Stomach (tissue), 9 donors: ENCODE data around the gene EFEMP1. TPM values are rescaled to one million over a fixed set of nuclear protein-coding genes. Genes with fewer than 3 reads are reported as not detected.
"Not testable (repeated sequence)": the region's sequence is repeated elsewhere in the genome, so short reads cannot be mapped to it uniquely, and the experiment has no call there.

Experiments
- DNase-seq, 2 donors: peaks; one replicate each; pipeline versions ENCODE4 v3.0.0 to v3.0.0-alpha.2; 2013 to 2019
- H3K27ac ChIP-seq, 5 donors: fragments of 200-600 bp in 4 of 5; sonication (generic) in 4 of 5; one replicate each; pipeline ENCODE4 v1.5.1; 2013 to 2019; ENCODE audit warnings: mild to moderate bottlenecking in 1 of 5, moderate library complexity in 1 of 5
- H3K27me3 ChIP-seq, 3 donors: fragments of 200-600 bp; sonication (generic); one replicate each; pipeline ENCODE4 v1.5.1; 2017 to 2019; ENCODE audit warnings: mixed run types in 1 of 3
- H3K36me3 ChIP-seq, 4 donors: fragments of 200-600 bp; sonication (generic); 1 replicate in 3 of 4; 2 replicates in 1 of 4; pipeline ENCODE4 v1.5.1; 2016 to 2019
- H3K4me1 ChIP-seq, 4 donors: fragments of 200-600 bp; sonication (generic); one replicate each; pipeline ENCODE4 v1.5.1; 2016 to 2019
- H3K4me3 ChIP-seq, 4 donors: fragments of 200-600 bp; sonication (generic) in 3 of 4; one replicate each; pipeline ENCODE4 v1.5.1; 2016 to 2019; ENCODE audit warnings: mild to moderate bottlenecking in 1 of 4
- H3K9me3 ChIP-seq, 4 donors: fragments of 200-600 bp; sonication (generic); one replicate each; pipeline ENCODE4 v1.5.1; 2016 to 2019
- CTCF ChIP-seq, 7 experiments: fragments of 450-650 bp in 4 of 7; fragments of 200-600 bp in 3 of 7; sonication (generic) in 3 of 7; IDR thresholded peaks; one replicate each; pipeline ENCODE4 v1.5.1; 2016 to 2019; ENCODE audit warnings: antibody characterized with exemption in 7 of 7, control low read depth in 2 of 7, mild to moderate bottlenecking in 1 of 7
- EP300 ChIP-seq: sonication (generic); formaldehyde crosslinking; IDR thresholded peaks from one replicate; pipeline ENCODE4 v1.6.1; 2017; ENCODE audit warnings: antibody characterized with exemption
- POLR2A ChIP-seq, 4 donors: fragments of 450-650 bp; IDR thresholded peaks; one replicate each; pipeline ENCODE4 v1.6.1; 2016; ENCODE audit warnings: antibody characterized with exemption in 4 of 4, control low read depth in 2 of 4, mild to moderate bottlenecking in 1 of 4, moderate library complexity in 1 of 4
- POLR2AphosphoS5 ChIP-seq, 3 donors: sonication (generic); formaldehyde crosslinking; IDR thresholded peaks; one replicate each; pipeline ENCODE4 v1.6.1; 2016; ENCODE audit warnings: antibody characterized with exemption in 3 of 3
- WGBS, 5 donors: extraction: QIAGEN DNeasy Blood & Tissue Kit in 3 of 5; methylation state at CpG; one replicate each; pipeline versions ENCODE4 v1.1.5 to v1.1.7; 2013 to 2018; 5-methylcytosine and 5-hydroxymethylcytosine counted together
- intact Hi-C: fragments of 100-400 bp; cut with DNase I; formaldehyde crosslinking; loops from one replicate; pipeline ENCODE4 v1.15.1; 2023; ENCODE audit warnings: low total_unique reads
- polyA plus RNA-seq, 3 donors: library from polyadenylated mRNA; stranded (reverse); fragments of 200-250 nt; gene quantifications; one replicate each; pipeline ENCODE4 v1.2.3, GENCODE V29; 2013
- total RNA-seq, 5 donors: library from RNA; depleted of rRNA; stranded (reverse); fragments of >200 nt; gene quantifications; one replicate each; pipeline versions ENCODE4 v1.1.0 to v1.2.3, GENCODE V29; 2014 to 2016
- donor health status: healthy with polysubstance abuse.
- donor health status: Bipolar disorder and iron deficiency.
- donor health status: healthy.

Gene EFEMP1
- total and polyA plus RNA-seq, 8 donors = 18.4 to 131 (median 31.8) TPM

GRCh38 chr2:55839182-55839819, 84.3 kb downstream of the EFEMP1 start:
- intact Hi-C loops = no loop called here
- Histone ChIP-seq H3K27ac (peak overlapping the region; percentile 36 to 72 (median 67)), H3K9me3 (no peaks in the 10 kb centered on the region), H3K4me3 (no peak overlapping the region), H3K4me1 (peaks cover 22 to 48% (median 35%) of the 10 kb centered on the region in 4 donors), H3K36me3 (no peaks in the 10 kb centered on the region), H3K27me3 (no peaks in the 10 kb centered on the region)
- TF ChIP-seq POLR2AphosphoS5 (IDR thresholded peaks at IDR 0.05) (peak in 2 of 3 donors; percentile 63 to 84), POLR2A (IDR thresholded peaks at IDR 0.05) (no peak)
- DNase-seq = peak; percentile 54 to 90
- WGBS, 5 donors = 13 to 33% (median 22%) methylated on average over 7 of the region's 7 CpGs

GRCh38 chr2:55838653-55839052, 84.9 kb downstream of the EFEMP1 start:
- 89 to 98% (median 96%) methylated on average over 1 of the region's 1 CpG for WGBS, 5 donors
- no peaks in the 10 kb centered on the region for H3K27me3 ChIP-seq
- intact Hi-C loops = no loop called here
- DNase-seq = no peak
- no peaks in the 10 kb centered on the region for H3K9me3 ChIP-seq
- H3K4me1 ChIP-seq = peaks cover 22 to 44% (median 33%) of the 10 kb centered on the region in 4 donors
- no peaks in the 10 kb centered on the region for H3K36me3 ChIP-seq
- TF ChIP-seq EP300 = no peak
- H3K4me3 ChIP-seq = no peak overlapping the region
- H3K27ac ChIP-seq = peak overlapping the region in 4 of 5 donors; percentile 52 to 72 (median 68)

GRCh38 chr2:55838117-55838516, 85.5 kb downstream of the EFEMP1 start:
- H3K36me3 ChIP-seq, H3K4me3 ChIP-seq, H3K27me3 ChIP-seq, intact Hi-C loops, H3K9me3 ChIP-seq, DNase-seq: not testable (repeated sequence)
- Histone ChIP-seq H3K27ac (peak overlapping the region in 1 of 5 donors; percentile 72), H3K4me1 (peaks cover 22 to 39% (median 30%) of the 10 kb centered on the region in 4 donors)
- WGBS, 5 donors = 39 to 70% (median 50%) methylated on average over 1 of the region's 1 CpG

GRCh38 chr2:55837073-55837472, 86.5 kb downstream of the EFEMP1 start:
- no peak overlapping the region for H3K4me3 ChIP-seq
- intact Hi-C loops = no loop called here
- H3K4me1 ChIP-seq = peaks cover 12 to 29% (median 25%) of the 10 kb centered on the region in 4 donors
- TF ChIP-seq POLR2AphosphoS5 (IDR thresholded peaks at IDR 0.05) (no peak), EP300 (no peak), CTCF (IDR thresholded peaks at IDR 0.05) (no peak), POLR2A (IDR thresholded peaks at IDR 0.05) (no peak)
- peaks cover 0 to 3% (median under 1%) of the 10 kb centered on the region in 4 donors for H3K9me3 ChIP-seq
- peak in 1 of 2 donors; percentile 56 for DNase-seq
- no peaks in the 10 kb centered on the region for H3K27me3 ChIP-seq
- H3K36me3 ChIP-seq = no peaks in the 10 kb centered on the region
- 38 to 71% (median 42%) methylated on average over 5 to 9 of the region's 9 CpGs for WGBS, 5 donors
- no peak overlapping the region for H3K27ac ChIP-seq

GRCh38 chr2:55831671-55832410, 91.7 kb downstream of the EFEMP1 start:
- H3K9me3 ChIP-seq, H3K36me3 ChIP-seq, intact Hi-C loops, H3K27ac ChIP-seq, H3K27me3 ChIP-seq, H3K4me3 ChIP-seq, H3K4me1 ChIP-seq, DNase-seq: not testable (repeated sequence)
- 45 to 91% (median 87%) methylated on average over 2 of the region's 2 CpGs for WGBS, 5 donors

- H3K4me3 ChIP-seq = no peak overlapping the region
- DNase-seq = no peak
- intact Hi-C loops = no loop called here
- no peaks in the 10 kb centered on the region for H3K4me1 ChIP-seq
- H3K9me3 ChIP-seq = peaks cover 0 to 4% (median under 1%) of the 10 kb centered on the region in 4 donors
- H3K27ac ChIP-seq = no peak overlapping the region
- no peaks in the 10 kb centered on the region for H3K27me3 ChIP-seq
- no peaks in the 10 kb centered on the region for H3K36me3 ChIP-seq
- TF ChIP-seq POLR2A (IDR thresholded peaks at IDR 0.05) = no peak
- TF ChIP-seq POLR2AphosphoS5 (IDR thresholded peaks at IDR 0.05) = no peak
- no peak for TF ChIP-seq EP300
- no peak for TF ChIP-seq CTCF (IDR thresholded peaks at IDR 0.05)
- 46 to 97% (median 85%) methylated on average over 1 of the region's 1 CpG for WGBS, 5 donors
These were observed 95.7 kb downstream of the EFEMP1 start for GRCh38 chr2:55827855-55828254.

GRCh38 chr2:55827428-55827827, 96.2 kb downstream of the EFEMP1 start:
- WGBS, 5 donors = 88 to 96% (median 91%) methylated on average over 2 of the region's 2 CpGs

More at GRCh38 chr2:55827428-55827827, 96.2 kb downstream of the EFEMP1 start:
- H3K27ac ChIP-seq, H3K9me3 ChIP-seq, DNase-seq, H3K4me3 ChIP-seq, H3K27me3 ChIP-seq, H3K36me3 ChIP-seq, H3K4me1 ChIP-seq, intact Hi-C loops: not testable (repeated sequence)
